Measurements from ENCODE around the gene PIP5K1A. TPM values are rescaled to one million over a fixed set of nuclear protein-coding genes. Genes with fewer than 3 reads are reported as not detected.

The PIP5K1A gene
- total RNA-seq, 4 donors from 2014 or later, result 23.4 to 46.8 (median 36.9) TPM

DNA sequence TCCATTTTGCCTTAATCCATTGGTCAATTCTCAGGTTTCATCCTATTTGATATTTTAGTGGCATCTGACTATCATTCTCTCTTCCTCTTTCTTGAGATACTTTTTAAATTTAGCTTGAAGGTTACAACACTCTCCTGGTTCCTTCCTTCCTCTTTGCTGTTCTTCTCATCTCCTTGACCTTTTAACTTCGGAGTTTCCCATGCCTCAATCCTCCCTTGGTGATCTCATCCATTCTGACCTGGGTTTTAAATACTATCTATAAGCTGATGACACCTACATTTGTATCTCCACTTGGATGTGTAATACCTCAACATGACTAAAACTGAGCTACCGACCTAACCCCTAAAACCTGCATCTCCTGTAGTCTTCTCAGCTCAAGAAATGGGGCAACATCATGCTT is 78.9 kb downstream of the PIP5K1A start:
- DNase-seq (no peak), ATAC-seq (no peak)
- no peak overlapping the region for H3K27ac ChIP-seq
- H3K4me1 ChIP-seq, result peaks cover 0 to 4% of the 10 kb centered on the region in 2 donors
- TF ChIP-seq, protein P1, sequence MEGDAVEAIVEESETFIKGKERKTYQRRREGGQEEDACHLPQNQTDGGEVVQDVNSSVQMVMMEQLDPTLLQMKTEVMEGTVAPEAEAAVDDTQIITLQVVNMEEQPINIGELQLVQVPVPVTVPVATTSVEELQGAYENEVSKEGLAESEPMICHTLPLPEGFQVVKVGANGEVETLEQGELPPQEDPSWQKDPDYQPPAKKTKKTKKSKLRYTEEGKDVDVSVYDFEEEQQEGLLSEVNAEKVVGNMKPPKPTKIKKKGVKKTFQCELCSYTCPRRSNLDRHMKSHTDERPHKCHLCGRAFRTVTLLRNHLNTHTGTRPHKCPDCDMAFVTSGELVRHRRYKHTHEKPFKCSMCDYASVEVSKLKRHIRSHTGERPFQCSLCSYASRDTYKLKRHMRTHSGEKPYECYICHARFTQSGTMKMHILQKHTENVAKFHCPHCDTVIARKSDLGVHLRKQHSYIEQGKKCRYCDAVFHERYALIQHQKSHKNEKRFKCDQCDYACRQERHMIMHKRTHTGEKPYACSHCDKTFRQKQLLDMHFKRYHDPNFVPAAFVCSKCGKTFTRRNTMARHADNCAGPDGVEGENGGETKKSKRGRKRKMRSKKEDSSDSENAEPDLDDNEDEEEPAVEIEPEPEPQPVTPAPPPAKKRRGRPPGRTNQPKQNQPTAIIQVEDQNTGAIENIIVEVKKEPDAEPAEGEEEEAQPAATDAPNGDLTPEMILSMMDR (IDR thresholded peaks at IDR 0.05 in 4 of 5, conservative IDR thresholded peaks at IDR 0.05 in 1 of 5), result no peak
- TF ChIP-seq POLR2A (IDR thresholded peaks at IDR 0.05), result no peak
- intact Hi-C loops (cut with DNase I; ENCODE audit: low total_unique reads) (no loop called here), in situ Hi-C loops (cut with MboI; ENCODE audit: low sequenced_read_pairs in 4 of 4) (no loop called here)
- no peak overlapping the region for H3K4me3 ChIP-seq
- no peaks in the 10 kb centered on the region for H3K9me3 ChIP-seq
- H3K27me3 ChIP-seq, result no peaks in the 10 kb centered on the region
- peaks cover 0 to 15% of the 10 kb centered on the region in 2 donors for H3K36me3 ChIP-seq

DNA sequence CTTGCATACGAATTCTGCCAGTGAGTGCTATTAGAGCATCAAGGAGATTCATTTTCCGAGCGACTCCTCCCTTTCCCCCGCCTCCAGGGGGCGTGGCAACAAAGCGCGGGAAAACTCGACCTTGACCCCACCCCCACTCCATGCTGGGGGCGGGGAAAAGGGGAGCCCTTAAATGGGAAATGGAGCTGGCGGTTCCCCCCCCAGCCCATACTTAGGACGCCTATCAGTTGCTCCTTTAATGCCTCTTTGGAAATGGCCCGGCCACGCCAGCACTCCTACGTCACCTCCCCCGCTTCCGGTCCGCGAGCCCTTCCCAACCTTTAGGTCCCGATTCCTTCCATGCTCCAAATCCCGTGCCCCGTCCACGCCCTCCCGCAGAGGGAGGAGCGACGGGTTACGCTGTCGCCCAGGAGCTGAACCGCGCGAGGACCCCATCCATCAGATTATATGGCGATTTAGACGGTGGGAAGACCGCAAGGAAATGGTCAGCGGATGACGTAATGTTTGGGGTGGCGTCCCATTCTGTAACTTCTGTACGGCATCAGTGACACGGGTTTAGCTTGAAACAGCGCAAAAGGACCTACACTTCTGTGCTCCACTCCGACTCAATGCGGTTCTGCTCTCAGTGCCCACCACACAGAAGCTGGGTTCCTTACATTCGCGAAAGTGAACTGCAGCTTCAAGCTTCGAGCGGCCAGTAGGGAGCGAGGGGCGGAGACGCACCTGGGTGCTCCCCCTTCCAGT is 83.0 kb downstream of the PIP5K1A start:
- in situ Hi-C loops (cut with MboI; ENCODE audit: low sequenced_read_pairs in 4 of 4) (no loop called here), intact Hi-C loops (cut with DNase I; ENCODE audit: low total_unique reads) (loop anchor here (1.0 to 5.0 kb wide), 7 partner anchors 27 to 551 kb away; partner anchors contain the start of genes PI4KB, PSMB4, PSMD4 and RFX5)
- TF ChIP-seq, protein P1 (IDR thresholded peaks at IDR 0.05 in 4 of 5, conservative IDR thresholded peaks at IDR 0.05 in 1 of 5), result peak in 4 of 5 experiments; percentile 52 to 82 (median 57)
- TF ChIP-seq POLR2A (IDR thresholded peaks at IDR 0.05), result peak; percentile 56 to 74
- H3K4me3 ChIP-seq, result peak overlapping the region; percentile 70 to 81 (median 74)
- no peaks in the 10 kb centered on the region for H3K27me3 ChIP-seq
- peak overlapping the region; percentile 90 to 96 (median 94) for H3K27ac ChIP-seq
- no peaks in the 10 kb centered on the region for H3K9me3 ChIP-seq
- peak; percentile 95 to 98 for DNase-seq
- peaks cover 10 to 21% of the 10 kb centered on the region in 2 donors for H3K4me1 ChIP-seq
- ATAC-seq, result peak; percentile 74 to 79
- H3K36me3 ChIP-seq, result peaks cover 0 to 2% of the 10 kb centered on the region in 2 donors

DNA sequence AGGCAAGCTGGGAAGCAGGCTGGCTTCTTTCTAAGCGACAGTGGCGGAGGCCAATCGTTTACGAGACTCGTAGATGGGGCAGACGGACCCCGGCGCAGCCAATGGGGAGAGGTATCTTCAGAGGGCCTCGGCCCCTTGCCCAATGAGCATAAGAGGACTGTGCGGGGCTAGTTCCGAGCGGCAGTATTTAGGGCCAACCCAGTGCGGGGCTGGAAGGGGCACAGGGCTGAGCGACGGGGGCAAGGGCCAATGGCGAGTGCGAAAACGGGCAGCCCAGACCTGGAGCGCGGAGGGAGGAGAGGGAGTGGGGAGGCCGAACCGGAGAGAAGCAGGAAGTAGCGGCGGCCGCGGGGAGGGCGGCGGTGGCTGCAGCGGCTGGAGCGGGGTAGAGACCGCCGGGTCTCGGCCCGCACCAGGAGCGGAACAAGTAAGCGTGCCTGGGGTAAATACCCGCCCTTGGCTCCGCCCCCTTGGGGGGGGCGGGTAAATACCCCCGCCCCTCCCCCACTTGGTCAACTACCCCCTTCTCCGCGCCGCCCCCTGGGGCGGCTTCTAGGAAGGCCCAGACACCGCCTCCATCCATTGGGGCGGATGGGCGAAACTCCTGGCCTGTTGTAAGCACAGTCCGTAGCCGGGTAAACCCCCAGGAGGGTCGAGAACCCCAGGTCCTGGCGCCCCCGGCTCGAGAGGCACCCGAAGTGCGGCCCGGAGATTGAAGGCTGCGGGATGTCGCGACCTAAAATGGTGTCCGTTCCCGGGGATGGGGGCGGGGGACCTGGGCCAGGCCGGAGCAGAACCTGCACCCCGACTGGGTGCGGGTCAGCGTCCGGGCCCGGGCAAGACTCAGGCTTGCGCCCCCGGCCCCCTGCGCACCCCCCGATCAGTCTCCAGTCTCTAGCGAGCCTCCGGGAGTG is 83.9 kb downstream of the PIP5K1A start, which contains the start of gene ZNF687:
TSS of gene ZNF687 (plus strand) at position 331 of the 914 bp plus-strand sequence. CDS start 3,993 bp downstream, outside the sequence.
- peaks cover 0 to 11% of the 10 kb centered on the region in 2 donors for H3K36me3 ChIP-seq
- H3K27me3 ChIP-seq, result no peaks in the 10 kb centered on the region
- H3K4me1 ChIP-seq, result peaks cover 10 to 21% of the 10 kb centered on the region in 2 donors
- intact Hi-C loops (cut with DNase I; ENCODE audit: low total_unique reads), result loop anchor here (1.0 to 5.0 kb wide), 7 partner anchors 28 to 550 kb away; partner anchors contain the start of genes PI4KB, PSMB4, PSMD4 and RFX5
- peak; percentile 85 to 88 for ATAC-seq
- TF ChIP-seq POLR2A (IDR thresholded peaks at IDR 0.05), result peak; percentile 69 to 76
- TF ChIP-seq, protein P1 (IDR thresholded peaks at IDR 0.05 in 4 of 5, conservative IDR thresholded peaks at IDR 0.05 in 1 of 5), result no peak
- in situ Hi-C loops (cut with MboI; ENCODE audit: low sequenced_read_pairs in 4 of 4), result no loop called here
- H3K27ac ChIP-seq, result peak within 1 kb of the TSS; percentile 90 to 96 (median 94)
- DNase-seq, result peak; percentile 100
- peak within 1 kb of the TSS; percentile 70 to 81 (median 74) for H3K4me3 ChIP-seq
- no peaks in the 10 kb centered on the region for H3K9me3 ChIP-seq

DNA sequence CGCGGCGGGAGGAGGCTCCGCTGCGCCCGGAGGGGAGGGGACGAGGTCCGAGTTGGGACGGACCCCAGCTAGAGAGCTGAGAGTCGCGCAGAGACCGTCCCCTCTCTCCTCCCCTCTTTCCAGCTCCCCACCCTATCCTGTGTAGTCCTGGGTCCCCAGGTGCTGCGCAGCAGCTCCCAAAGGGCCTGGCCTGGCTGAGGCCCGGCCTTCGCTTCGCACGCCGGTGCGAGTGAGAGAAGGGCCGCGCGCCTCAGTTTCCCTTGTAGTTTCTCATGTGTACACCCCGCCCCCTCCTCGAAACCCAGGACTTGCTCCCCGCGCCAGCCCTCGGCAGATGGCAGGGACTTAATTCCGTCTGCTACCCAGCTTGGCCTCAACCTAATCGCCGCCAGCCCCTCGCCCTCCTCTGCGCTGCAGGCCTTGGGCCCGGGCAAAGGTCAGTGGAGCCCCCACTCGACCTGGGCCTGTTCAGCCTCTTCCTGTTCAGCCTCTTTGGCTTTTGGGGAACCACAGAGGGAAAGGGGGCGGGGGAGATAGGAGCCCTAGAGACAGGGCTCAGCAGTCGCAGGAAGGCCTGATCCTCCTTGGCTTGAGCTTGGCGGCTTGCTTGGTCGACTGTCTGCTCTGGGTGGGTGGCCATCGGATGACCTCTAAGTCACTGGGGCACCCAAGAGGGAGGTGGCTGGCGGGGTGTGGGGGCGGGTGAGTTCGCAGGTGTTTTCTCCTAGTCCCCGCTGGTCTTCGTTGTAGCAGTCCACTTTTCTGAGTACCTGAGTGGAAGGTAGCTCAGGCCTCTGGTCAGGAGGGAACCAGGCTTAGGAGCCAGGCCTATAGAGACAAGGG is 84.8 kb downstream of the PIP5K1A start:
- intact Hi-C loops (cut with DNase I; ENCODE audit: low total_unique reads), result loop anchor here (5.0 kb wide), 3 partner anchors 64 to 549 kb away; partner anchors contain the start of genes RFX5, RORC and SNX27
- Histone ChIP-seq H3K27ac (peak overlapping the region; percentile 90 to 96 (median 94)), H3K4me1 (peaks cover 10 to 21% of the 10 kb centered on the region in 2 donors), H3K36me3 (peaks cover 0 to 19% of the 10 kb centered on the region in 2 donors), H3K4me3 (peak overlapping the region; percentile 65 to 81 (median 74)), H3K27me3 (no peaks in the 10 kb centered on the region), H3K9me3 (no peaks in the 10 kb centered on the region)
- TF ChIP-seq, protein P1 (IDR thresholded peaks at IDR 0.05 in 4 of 5, conservative IDR thresholded peaks at IDR 0.05 in 1 of 5), result no peak
- TF ChIP-seq POLR2A (IDR thresholded peaks at IDR 0.05), result no peak
- in situ Hi-C loops (cut with MboI; ENCODE audit: low sequenced_read_pairs in 4 of 4), result no loop called here
- DNase-seq, result peak in 1 of 2 donors; percentile 52
- no peak for ATAC-seq
